ENCODE results near the gene CLIP2.

CLIP2 gene

GRCh38 chr7:74271742-74272141, 17.5 kb upstream of the CLIP2 start:
- DNase-seq (ENCODE audit: low read depth, low spot score): no peak

GRCh38 chr7:74272305-74273038, 16.7 kb upstream of the CLIP2 start:
- no peak for DNase-seq (ENCODE audit: low read depth, low spot score)

GRCh38 chr7:74275401-74275881, 13.8 kb upstream of the CLIP2 start:
- DNase-seq (ENCODE audit: low read depth, low spot score): no peak

GRCh38 chr7:74277636-74278035, 11.6 kb upstream of the CLIP2 start:
- DNase-seq (ENCODE audit: low read depth, low spot score): no peak

GRCh38 chr7:74280985-74281384, 8.2 kb upstream of the CLIP2 start:
- no peak for DNase-seq (ENCODE audit: low read depth, low spot score)

GRCh38 chr7:74282748-74283459, 6.3 kb upstream of the CLIP2 start:
- no peak for DNase-seq (ENCODE audit: low read depth, low spot score)

- no peak for DNase-seq (ENCODE audit: low read depth, low spot score)
Measured at GRCh38 chr7:74283858-74284447, 5.3 kb upstream of the CLIP2 start.

GRCh38 chr7:74284781-74285259, 4.4 kb upstream of the CLIP2 start:
- DNase-seq (ENCODE audit: low read depth, low spot score): no peak

- no peak for DNase-seq (ENCODE audit: low read depth, low spot score)
Measured at GRCh38 chr7:74286131-74286530, 3.1 kb upstream of the CLIP2 start.

GRCh38 chr7:74287303-74288033, 1.7 kb upstream of the CLIP2 start:
- DNase-seq (ENCODE audit: low read depth, low spot score): no peak

GRCh38 chr7:74288034-74288881, 949 bp upstream of the CLIP2 start:
- DNase-seq (ENCODE audit: low read depth, low spot score): no peak

- DNase-seq (ENCODE audit: low read depth, low spot score): no peak
Measured at GRCh38 chr7:74289659-74290552, 699 bp downstream of the CLIP2 start.

- DNase-seq (ENCODE audit: low read depth, low spot score): no peak
Measured at GRCh38 chr7:74290553-74290950, 1.3 kb downstream of the CLIP2 start.

GRCh38 chr7:74290981-74291441, 1.8 kb downstream of the CLIP2 start:
- DNase-seq (ENCODE audit: low read depth, low spot score): no peak

GRCh38 chr7:74291535-74291934, 2.3 kb downstream of the CLIP2 start:
- DNase-seq (ENCODE audit: low read depth, low spot score): no peak

- DNase-seq (ENCODE audit: low read depth, low spot score): no peak
Measured at GRCh38 chr7:74292757-74293576, 3.8 kb downstream of the CLIP2 start.

GRCh38 chr7:74293577-74293908, 4.3 kb downstream of the CLIP2 start:
- no peak for DNase-seq (ENCODE audit: low read depth, low spot score)

- DNase-seq (ENCODE audit: low read depth, low spot score): no peak
Measured at GRCh38 chr7:74294191-74294998, 5.2 kb downstream of the CLIP2 start.
